ENCODE measurements around the gene COL23A1. TPM values are rescaled to one million over a fixed set of nuclear protein-coding genes. Genes with fewer than 3 reads are reported as not detected.

The COL23A1 gene
- total RNA-seq, 1 experiment from 2014 or later = 15.0 TPM

DNA sequence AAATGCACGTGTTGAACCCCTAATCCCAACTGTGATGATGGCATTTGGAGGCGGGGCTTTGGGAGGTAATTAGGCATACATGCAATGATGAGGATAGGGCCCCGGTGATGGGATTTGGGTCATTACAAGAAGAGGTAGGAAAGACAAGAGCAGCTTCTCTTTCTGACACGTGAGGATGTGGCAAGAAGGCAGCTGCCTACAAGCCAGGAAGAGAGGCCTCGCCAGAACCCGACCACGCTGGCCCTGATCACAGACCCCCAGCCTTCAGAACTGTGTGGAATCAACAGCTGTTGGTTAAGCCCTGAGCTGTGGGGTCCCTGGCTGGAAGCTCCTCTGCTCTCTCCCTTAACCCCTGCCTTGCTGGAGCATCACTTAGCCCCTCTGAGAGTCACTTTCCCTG lies 57.5 kb downstream of the COL23A1 start:
- no peak overlapping the region for H3K4me3 Mint-ChIP-seq
- H3K27ac Mint-ChIP-seq = no peak overlapping the region
- CTCF ChIA-PET = interaction anchor here (1.1 to 1.7 kb wide), 2 partner anchors 57 to 71 kb away, joined by 3 to 5 read pairs; partner anchors contain the start of gene COL23A1
- H3K27me3 Mint-ChIP-seq (ENCODE audit: low read depth) = no peaks in the 10 kb centered on the region
- DNase-seq (ENCODE audit: low spot score) (no peak), ATAC-seq (no peak)
- H3K4me1 Mint-ChIP-seq = peaks cover 7% of the 10 kb centered on the region
- POLR2A ChIA-PET = no interaction called here
- H3K9me3 Mint-ChIP-seq = no peaks in the 10 kb centered on the region
- H3K36me3 Mint-ChIP-seq = no peaks in the 10 kb centered on the region
- no peak for TF ChIP-seq KAT7 (CRISPR knock-in tag; IDR thresholded peaks at IDR 0.05; ENCODE audit: borderline replicate concordance)
- no peak for TF ChIP-seq OVOL2 (CRISPR knock-in tag; IDR thresholded peaks at IDR 0.05; ENCODE audit: borderline replicate concordance)
- no peak for TF ChIP-seq TEAD1 (CRISPR knock-in tag; IDR thresholded peaks at IDR 0.05)
- TF ChIP-seq, protein P1, sequence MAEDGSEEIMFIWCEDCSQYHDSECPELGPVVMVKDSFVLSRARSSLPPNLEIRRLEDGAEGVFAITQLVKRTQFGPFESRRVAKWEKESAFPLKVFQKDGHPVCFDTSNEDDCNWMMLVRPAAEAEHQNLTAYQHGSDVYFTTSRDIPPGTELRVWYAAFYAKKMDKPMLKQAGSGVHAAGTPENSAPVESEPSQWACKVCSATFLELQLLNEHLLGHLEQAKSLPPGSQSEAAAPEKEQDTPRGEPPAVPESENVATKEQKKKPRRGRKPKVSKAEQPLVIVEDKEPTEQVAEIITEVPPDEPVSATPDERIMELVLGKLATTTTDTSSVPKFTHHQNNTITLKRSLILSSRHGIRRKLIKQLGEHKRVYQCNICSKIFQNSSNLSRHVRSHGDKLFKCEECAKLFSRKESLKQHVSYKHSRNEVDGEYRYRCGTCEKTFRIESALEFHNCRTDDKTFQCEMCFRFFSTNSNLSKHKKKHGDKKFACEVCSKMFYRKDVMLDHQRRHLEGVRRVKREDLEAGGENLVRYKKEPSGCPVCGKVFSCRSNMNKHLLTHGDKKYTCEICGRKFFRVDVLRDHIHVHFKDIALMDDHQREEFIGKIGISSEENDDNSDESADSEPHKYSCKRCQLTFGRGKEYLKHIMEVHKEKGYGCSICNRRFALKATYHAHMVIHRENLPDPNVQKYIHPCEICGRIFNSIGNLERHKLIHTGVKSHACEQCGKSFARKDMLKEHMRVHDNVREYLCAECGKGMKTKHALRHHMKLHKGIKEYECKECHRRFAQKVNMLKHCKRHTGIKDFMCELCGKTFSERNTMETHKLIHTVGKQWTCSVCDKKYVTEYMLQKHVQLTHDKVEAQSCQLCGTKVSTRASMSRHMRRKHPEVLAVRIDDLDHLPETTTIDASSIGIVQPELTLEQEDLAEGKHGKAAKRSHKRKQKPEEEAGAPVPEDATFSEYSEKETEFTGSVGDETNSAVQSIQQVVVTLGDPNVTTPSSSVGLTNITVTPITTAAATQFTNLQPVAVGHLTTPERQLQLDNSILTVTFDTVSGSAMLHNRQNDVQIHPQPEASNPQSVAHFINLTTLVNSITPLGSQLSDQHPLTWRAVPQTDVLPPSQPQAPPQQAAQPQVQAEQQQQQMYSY (CRISPR knock-in tag; IDR thresholded peaks at IDR 0.05) = no peak
- no peak for TF ChIP-seq CTCF (IDR thresholded peaks at IDR 0.05)
- TF ChIP-seq PRRX2 (CRISPR knock-in tag; IDR thresholded peaks at IDR 0.05) = no peak
- no peak for TF ChIP-seq SMAD3 (CRISPR knock-in tag; IDR thresholded peaks at IDR 0.05; ENCODE audit: borderline replicate concordance)
- TF ChIP-seq, protein P2, sequence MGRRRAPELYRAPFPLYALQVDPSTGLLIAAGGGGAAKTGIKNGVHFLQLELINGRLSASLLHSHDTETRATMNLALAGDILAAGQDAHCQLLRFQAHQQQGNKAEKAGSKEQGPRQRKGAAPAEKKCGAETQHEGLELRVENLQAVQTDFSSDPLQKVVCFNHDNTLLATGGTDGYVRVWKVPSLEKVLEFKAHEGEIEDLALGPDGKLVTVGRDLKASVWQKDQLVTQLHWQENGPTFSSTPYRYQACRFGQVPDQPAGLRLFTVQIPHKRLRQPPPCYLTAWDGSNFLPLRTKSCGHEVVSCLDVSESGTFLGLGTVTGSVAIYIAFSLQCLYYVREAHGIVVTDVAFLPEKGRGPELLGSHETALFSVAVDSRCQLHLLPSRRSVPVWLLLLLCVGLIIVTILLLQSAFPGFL (CRISPR knock-in tag; IDR thresholded peaks at IDR 0.05; ENCODE audit: borderline replicate concordance) = no peak
- no peak for TF ChIP-seq CREM (CRISPR knock-in tag; IDR thresholded peaks at IDR 0.05)
- TF ChIP-seq ATF6 (CRISPR knock-in tag; IDR thresholded peaks at IDR 0.05) = no peak
- TF ChIP-seq, protein P3, sequence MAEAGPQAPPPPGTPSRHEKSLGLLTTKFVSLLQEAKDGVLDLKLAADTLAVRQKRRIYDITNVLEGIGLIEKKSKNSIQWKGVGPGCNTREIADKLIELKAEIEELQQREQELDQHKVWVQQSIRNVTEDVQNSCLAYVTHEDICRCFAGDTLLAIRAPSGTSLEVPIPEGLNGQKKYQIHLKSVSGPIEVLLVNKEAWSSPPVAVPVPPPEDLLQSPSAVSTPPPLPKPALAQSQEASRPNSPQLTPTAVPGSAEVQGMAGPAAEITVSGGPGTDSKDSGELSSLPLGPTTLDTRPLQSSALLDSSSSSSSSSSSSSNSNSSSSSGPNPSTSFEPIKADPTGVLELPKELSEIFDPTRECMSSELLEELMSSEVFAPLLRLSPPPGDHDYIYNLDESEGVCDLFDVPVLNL (CRISPR knock-in tag; IDR thresholded peaks at IDR 0.05; ENCODE audit: borderline replicate concordance, low read depth) = no peak
- TF ChIP-seq, protein P4, sequence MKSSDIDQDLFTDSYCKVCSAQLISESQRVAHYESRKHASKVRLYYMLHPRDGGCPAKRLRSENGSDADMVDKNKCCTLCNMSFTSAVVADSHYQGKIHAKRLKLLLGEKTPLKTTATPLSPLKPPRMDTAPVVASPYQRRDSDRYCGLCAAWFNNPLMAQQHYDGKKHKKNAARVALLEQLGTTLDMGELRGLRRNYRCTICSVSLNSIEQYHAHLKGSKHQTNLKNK (CRISPR knock-in tag; IDR thresholded peaks at IDR 0.05) = no peak
- TF ChIP-seq FOXK1 (CRISPR knock-in tag; IDR thresholded peaks at IDR 0.05) = no peak
- TF ChIP-seq TEAD4 (CRISPR knock-in tag; IDR thresholded peaks at IDR 0.05) = no peak
- no peak for TF ChIP-seq SOX15 (CRISPR knock-in tag; IDR thresholded peaks at IDR 0.05)
- no peak for TF ChIP-seq TCF7 (CRISPR knock-in tag; IDR thresholded peaks at IDR 0.05; ENCODE audit: low read depth)
- TF ChIP-seq ZBTB21 (CRISPR knock-in tag; IDR thresholded peaks at IDR 0.05; ENCODE audit: borderline replicate concordance) = no peak
- TF ChIP-seq RELA (CRISPR knock-in tag; IDR thresholded peaks at IDR 0.05; ENCODE audit: borderline replicate concordance) = no peak
